Suprapubic skin (tissue), 4 donors: ENCODE measurements around the gene TMEM135.

Experiments
- CTCF ChIP-seq, 2 donors: fragments of 200-600 bp in 1 of 2; fragments of 450-650 bp in 1 of 2; sonication (generic) in 1 of 2; IDR thresholded peaks; one replicate each; pipeline ENCODE4 v1.5.1; 2016 to 2019; ENCODE audit warnings: antibody characterized with exemption in 2 of 2, mild to moderate bottlenecking in 1 of 2, moderate library complexity in 1 of 2
- EP300 ChIP-seq: sonication (generic); formaldehyde crosslinking; IDR thresholded peaks from one replicate; pipeline ENCODE4 v1.6.1; 2017; ENCODE audit warnings: antibody characterized with exemption
- POLR2A ChIP-seq, 2 donors: fragments of 450-650 bp; IDR thresholded peaks; one replicate each; pipeline ENCODE4 v1.6.1; 2017; ENCODE audit warnings: antibody characterized with exemption in 2 of 2, mild to moderate bottlenecking in 2 of 2, moderate library complexity in 2 of 2
- POLR2AphosphoS5 ChIP-seq, 3 donors: sonication (generic); formaldehyde crosslinking; IDR thresholded peaks; one replicate each; pipeline ENCODE4 v1.6.1; 2017; ENCODE audit warnings: antibody characterized with exemption in 3 of 3

- no peak for TF ChIP-seq CTCF (IDR thresholded peaks at IDR 0.05)
- TF ChIP-seq POLR2A (IDR thresholded peaks at IDR 0.05): no peak
- no peak for TF ChIP-seq POLR2AphosphoS5 (IDR thresholded peaks at IDR 0.05)
- TF ChIP-seq EP300: no peak
Observed at GRCh38 chr11:87366763-87367405, 329.1 kb downstream of the TMEM135 start.
